HepG2 (cell line): ENCODE results near the gene ABHD12. TPM values are rescaled to one million over a fixed set of nuclear protein-coding genes. Genes with fewer than 3 reads are reported as not detected.

Experiments
- ATAC-seq: fragments of 200-7000 bp; cut with Tn5 transposase; 3 replicates; pipeline ENCODE4 v1.9.1; 2020; ENCODE audit warnings: mild to moderate bottlenecking, moderate library complexity
- BruUV-seq: library from RNA; stranded (reverse); fragments of 400-500 nt; replicated peaks from 2 replicates; lab custom pipeline; 2021; lab: Mats Ljungman, UMichigan
- CTCF ChIA-PET: fragments of 300-600 bp; formaldehyde crosslinking; extraction: SDS; loops from one replicate; lab custom pipeline; 2021; ENCODE audit warnings: low total read pairs, inconsistent platforms, low intra/inter-chr PET ratio; lab: Yijun Ruan, JAX
- POLR2A ChIA-PET: fragments of 350-600 bp; sonication (Branson Sonifier 250); formaldehyde crosslinking; loops from one replicate; lab custom pipeline; 2020; ENCODE audit warnings: antibody characterized with exemption, inconsistent platforms; lab: Yijun Ruan, JAX
- DNase-seq: peaks from one replicate; pipeline ENCODE4 v3.0.0-alpha.2; 2015; ENCODE audit warnings: low spot score
- FAIRE-seq: peaks from 3 replicates; lab custom pipeline; 2011; peaks lifted over from hg19 to GRCh38; lab: Jason Lieb, UNC
- H2AFZ ChIP-seq: one replicate; pipeline ENCODE4 v1.6.1; 2011; ENCODE audit warnings: low read length, inconsistent platforms
- H3K27ac ChIP-seq: fragments of 300-600 bp; 3 replicates; pipeline ENCODE4 v1.8.0; 2011; ENCODE audit warnings: mixed run types, mild to moderate bottlenecking, mixed read lengths, low read length, inconsistent platforms; ENCODE audit not compliant: insufficient read depth; ENCODE audit errors: extremely low read length
- H3K27me3 ChIP-seq, 2 experiments: fragments of 200-600 bp in 1 of 2; 2 replicates in 1 of 2; 3 replicates in 1 of 2; pipeline versions ENCODE4 v1.6.0 to v1.8.0; 2011; ENCODE audit warnings: low read length in 2 of 2, mild to moderate bottlenecking in 2 of 2, moderate library complexity in 2 of 2, inconsistent platforms in 1 of 2; ENCODE audit not compliant: insufficient read depth in 2 of 2, control insufficient read depth in 1 of 2
- H3K36me3 ChIP-seq, 2 experiments: fragments of 200-600 bp in 1 of 2; replicated peaks in 1 of 2; 2 replicates in 1 of 2; 3 replicates in 1 of 2; pipeline versions ENCODE4 v1.5.1 to v1.8.0; 2011; ENCODE audit warnings: low read length in 2 of 2, inconsistent platforms in 1 of 2; ENCODE audit not compliant: insufficient read depth in 2 of 2, control insufficient read depth in 1 of 2
- H3K4me1 ChIP-seq: 2 replicates; pipeline ENCODE4 v1.5.1; 2012; ENCODE audit warnings: low read length, inconsistent platforms; ENCODE audit not compliant: insufficient read depth
- H3K4me2 ChIP-seq: 2 replicates; pipeline ENCODE4 v1.6.0; 2011; ENCODE audit warnings: low read depth, low read length, inconsistent platforms
- H3K4me3 ChIP-seq, 3 experiments: fragments of 200-600 bp in 1 of 3; sonication (generic), shearing (Covaris generic) in 1 of 3; replicated peaks in 1 of 3; 2 replicates each; pipeline ENCODE4 v1.5.1; 2011 to 2016; ENCODE audit warnings: low read length in 3 of 3, inconsistent platforms in 2 of 3, low read depth in 2 of 3, mild to moderate bottlenecking in 2 of 3, control low read depth in 1 of 3, mixed read lengths in 1 of 3; ENCODE audit not compliant: insufficient read depth in 1 of 3
- H3K79me2 ChIP-seq: one replicate; pipeline ENCODE4 v1.6.1; 2011; ENCODE audit warnings: low read length, inconsistent platforms; ENCODE audit not compliant: insufficient read depth
- H3K9ac ChIP-seq: 2 replicates; pipeline ENCODE4 v1.6.0; 2011; ENCODE audit warnings: mild to moderate bottlenecking, low read depth, low read length, inconsistent platforms; ENCODE audit not compliant: insufficient read depth
- H3K9me3 ChIP-seq: 2 replicates; pipeline ENCODE4 v1.5.1; 2012; ENCODE audit warnings: mild to moderate bottlenecking, low read length
- H4K20me1 ChIP-seq: 2 replicates; pipeline ENCODE4 v1.6.0; 2011; ENCODE audit warnings: inconsistent platforms, mild to moderate bottlenecking, low read length, moderate library complexity; ENCODE audit not compliant: insufficient read depth
- AGO2 ChIP-seq: fragments of 200-400 bp; formaldehyde crosslinking; optimal IDR thresholded peaks from 2 replicates; pipeline ENCODE3; 2017; ENCODE audit warnings: mild to moderate bottlenecking, low read depth, low read length, moderate library complexity
- CREB1 ChIP-seq, 2 experiments: fragments of 450-650 bp in 1 of 2; IDR thresholded peaks; 2 replicates each; pipeline ENCODE4 v1.6.1; 2016 to 2017; ENCODE audit warnings: control low read depth in 1 of 2, mild to moderate bottlenecking in 1 of 2, missing compliant biosample characterization in 1 of 2, missing genetic modification characterization in 1 of 2
- HNRNPUL1 ChIP-seq: fragments of 200-400 bp; formaldehyde crosslinking; IDR thresholded peaks from 2 replicates; pipeline ENCODE4 v1.6.1; 2017; ENCODE audit warnings: low read depth, mild to moderate bottlenecking, low read length, moderate library complexity
- MTF1 ChIP-seq: sonication (generic); formaldehyde crosslinking; IDR thresholded peaks from 2 replicates; pipeline ENCODE4 v1.5.0; 2020; ENCODE audit warnings: missing genetic modification reagents
- MYNN ChIP-seq: sonication (generic); formaldehyde crosslinking; IDR thresholded peaks from 2 replicates; pipeline ENCODE4 v1.4.0; 2020; ENCODE audit warnings: mild to moderate bottlenecking, low read depth, missing genetic modification reagents
- PHF8 ChIP-seq: sonication (generic); formaldehyde crosslinking; IDR thresholded peaks from 2 replicates; pipeline ENCODE4 v1.5.0; 2020; ENCODE audit warnings: missing genetic modification reagents
- ZEB1 ChIP-seq: IDR thresholded peaks from 2 replicates; pipeline ENCODE4 v1.6.1; 2012; ENCODE audit warnings: mild to moderate bottlenecking, low read depth, inconsistent platforms; ENCODE audit not compliant: insufficient replicate concordance
- ZNF430 ChIP-seq: sonication (generic); formaldehyde crosslinking; IDR thresholded peaks from 2 replicates; pipeline ENCODE4 v1.9.0; 2021; ENCODE audit warnings: mild to moderate bottlenecking, missing genetic modification reagents
- ZUFSP ChIP-seq: sonication (generic); formaldehyde crosslinking; IDR thresholded peaks from 2 replicates; pipeline ENCODE4 v1.9.0; 2021; ENCODE audit warnings: missing genetic modification reagents, mild to moderate bottlenecking, borderline replicate concordance
- WGBS: methylation state at CpG from one replicate; pipeline ENCODE4 v1.1.6; 2017; ENCODE audit warnings: low lambda C conversion rate; 5-methylcytosine and 5-hydroxymethylcytosine counted together
- in situ Hi-C: cut with HindIII; loops from 2 replicates; pipeline ENCODE4 v1.10.0; 2017; ENCODE audit warnings: low pct_unique_long_range_greater_than_20kb; ENCODE audit not compliant: extremely low pct_ligation_motif_present
- intact Hi-C: fragments of 100-400 bp; cut with micrococcal nuclease; formaldehyde crosslinking; loops from one replicate; pipeline ENCODE4 v1.10.0; 2022; ENCODE audit not compliant: unreplicated experiment
- polyA plus RNA-seq, 8 experiments: library from polyadenylated mRNA; depleted of rRNA in 3 of 8; stranded (reverse) in 7 of 8; unstranded in 1 of 8; fragments of >200 nt; fragmentation: Illumina TruSeq in 4 of 8; extraction: Trizol in 4 of 8; gene quantifications; 2 replicates each; pipeline versions ENCODE4 v1.2.1 to v1.2.3, GENCODE V29; 2011 to 2016; ENCODE audit warnings: low read depth in 4 of 8, missing spikeins in 1 of 8, mixed read lengths in 1 of 8; ENCODE audit not compliant: insufficient read depth in 1 of 8
- total RNA-seq, 5 experiments: library from RNA; depleted of rRNA; stranded (reverse); fragments of >200 nt; fragmentation: Illumina TruSeq; extraction: Trizol; gene quantifications; 2 replicates each; pipeline ENCODE4 v1.2.3, GENCODE V29; 2016; ENCODE audit warnings: low read depth in 1 of 5
- TF ChIP-seq, protein P1 (sequence below): sonication (generic); formaldehyde crosslinking; IDR thresholded peaks from 2 replicates; pipeline ENCODE4 v1.4.0; 2020; ENCODE audit warnings: missing genetic modification reagents, borderline replicate concordance

ABHD12 gene
- total and polyA plus RNA-seq, 2 of the 13 experiments (the other 11 are each of a cell fraction or from before 2014, with no cell fraction given) = 23.5 to 72.1 TPM

- no peak for ATAC-seq
- in situ Hi-C loops = no loop called here
- no peak for FAIRE-seq
- H3K79me2 ChIP-seq = no peaks in the 10 kb centered on the region
- no peak overlapping the region for H3K9ac ChIP-seq
- H3K9me3 ChIP-seq = no peaks in the 10 kb centered on the region
- no peak overlapping the region for H2AFZ ChIP-seq
- WGBS = 96% methylated on average over 12 of the region's 12 CpGs
- POLR2A ChIA-PET = no interaction called here
- intact Hi-C loops = no loop called here
- H3K27ac ChIP-seq = no peak overlapping the region
- DNase-seq = no peak
- BruUV-seq = no TSS peak
- CTCF ChIA-PET = no interaction called here
- no peak for TF ChIP-seq CREB1 (IDR thresholded peaks at IDR 0.05)
- no peak for TF ChIP-seq CREB1 (CRISPR knock-in tag; IDR thresholded peaks at IDR 0.05)
- no peak for TF ChIP-seq MTF1 (CRISPR knock-in tag)
- TF ChIP-seq ZUFSP (CRISPR knock-in tag) = no peak
- TF ChIP-seq, protein P1, sequence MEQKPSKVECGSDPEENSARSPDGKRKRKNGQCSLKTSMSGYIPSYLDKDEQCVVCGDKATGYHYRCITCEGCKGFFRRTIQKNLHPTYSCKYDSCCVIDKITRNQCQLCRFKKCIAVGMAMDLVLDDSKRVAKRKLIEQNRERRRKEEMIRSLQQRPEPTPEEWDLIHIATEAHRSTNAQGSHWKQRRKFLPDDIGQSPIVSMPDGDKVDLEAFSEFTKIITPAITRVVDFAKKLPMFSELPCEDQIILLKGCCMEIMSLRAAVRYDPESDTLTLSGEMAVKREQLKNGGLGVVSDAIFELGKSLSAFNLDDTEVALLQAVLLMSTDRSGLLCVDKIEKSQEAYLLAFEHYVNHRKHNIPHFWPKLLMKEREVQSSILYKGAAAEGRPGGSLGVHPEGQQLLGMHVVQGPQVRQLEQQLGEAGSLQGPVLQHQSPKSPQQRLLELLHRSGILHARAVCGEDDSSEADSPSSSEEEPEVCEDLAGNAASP = no peak
- no peak for TF ChIP-seq MYNN (CRISPR knock-in tag)
- no peak for TF ChIP-seq ZNF430 (CRISPR knock-in tag)
- TF ChIP-seq ZEB1 = no peak
- TF ChIP-seq AGO2 = peak; percentile 68
- no peak for TF ChIP-seq HNRNPUL1
- 0 out of 2 replicates have a peak, but pooled peaks have one; percentile 25 for TF ChIP-seq PHF8
- H3K4me1 ChIP-seq = no peaks in the 10 kb centered on the region
- H3K4me2 ChIP-seq = no peak overlapping the region
- no peak overlapping the region for H3K4me3 ChIP-seq
- H4K20me1 ChIP-seq = no peaks in the 10 kb centered on the region
- no peaks in the 10 kb centered on the region for H3K27me3 ChIP-seq
- peaks cover 50 to 85% of the 10 kb centered on the region in 2 experiments for H3K36me3 ChIP-seq
These were observed 103.7 kb downstream of the ABHD12 start for GRCh38 chr20:25286917-25287316.
